Measurements from ENCODE around the gene OR2H1.

OR2H1 gene

DNA sequence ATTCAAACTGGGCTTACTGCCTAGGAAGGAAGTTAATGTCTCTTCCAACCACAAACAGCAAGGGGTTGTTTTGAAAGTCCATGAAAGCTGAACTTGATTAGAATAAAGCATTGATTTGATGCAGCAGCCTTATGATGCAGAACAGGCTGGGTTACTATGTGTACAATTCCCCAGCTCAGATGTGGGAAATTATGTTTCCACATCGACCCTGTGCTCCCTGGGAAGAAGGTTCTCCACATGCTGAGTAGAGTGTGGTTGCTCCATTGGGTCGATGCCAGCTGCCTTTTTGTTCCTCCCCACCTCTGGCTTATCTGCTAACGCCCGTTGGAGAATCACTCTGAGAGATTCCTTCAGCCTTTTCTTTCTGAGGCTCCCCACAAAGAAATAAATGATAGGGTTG lies 29.6 kb downstream of the OR2H1 start:
- no peak for DNase-seq

DNA sequence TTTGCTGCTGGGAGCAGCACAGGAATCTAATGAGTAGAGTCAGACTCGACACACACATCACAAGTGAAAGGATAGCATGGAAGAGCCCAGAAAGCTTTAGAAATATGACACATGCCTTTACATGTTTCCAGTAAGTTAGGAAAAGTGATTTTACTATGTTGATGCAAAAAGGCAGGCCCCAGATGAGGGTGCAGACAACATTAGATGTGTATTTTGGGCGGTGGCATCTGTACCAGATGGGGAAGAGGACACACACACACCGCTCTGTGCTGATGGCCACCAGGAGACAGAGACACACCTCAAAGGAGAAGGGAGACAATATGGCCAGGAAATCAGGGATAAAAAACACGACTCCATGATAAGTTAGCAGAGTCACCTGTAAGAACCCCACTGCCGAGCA lies 30.2 kb downstream of the OR2H1 start:
- no peak for DNase-seq

DNA sequence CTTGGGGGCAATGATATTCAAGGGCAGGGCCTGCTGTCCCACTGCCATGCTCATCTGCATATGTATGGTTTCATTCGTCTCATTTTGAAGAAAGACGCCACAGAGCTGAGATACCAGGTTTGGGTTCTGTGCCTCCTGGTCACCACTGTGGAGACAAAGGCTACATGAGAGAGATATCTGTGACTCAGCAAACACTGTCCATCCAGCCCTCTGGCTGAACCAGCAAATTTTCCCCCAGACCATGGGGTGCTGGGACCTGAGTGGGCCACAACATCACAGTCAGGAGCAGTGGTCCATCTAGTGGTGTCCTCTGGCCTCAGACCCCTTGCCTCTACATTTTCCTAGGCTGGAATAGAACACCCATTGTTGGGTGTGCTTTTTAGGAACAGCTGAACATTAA lies 30.7 kb downstream of the OR2H1 start, which contains the start of gene MAS1L:
TSS of gene MAS1L (minus strand) at position 297 of the 400 bp plus-strand sequence. CDS start at position 243, 54 bp downstream.
- DNase-seq: no peak

DNA sequence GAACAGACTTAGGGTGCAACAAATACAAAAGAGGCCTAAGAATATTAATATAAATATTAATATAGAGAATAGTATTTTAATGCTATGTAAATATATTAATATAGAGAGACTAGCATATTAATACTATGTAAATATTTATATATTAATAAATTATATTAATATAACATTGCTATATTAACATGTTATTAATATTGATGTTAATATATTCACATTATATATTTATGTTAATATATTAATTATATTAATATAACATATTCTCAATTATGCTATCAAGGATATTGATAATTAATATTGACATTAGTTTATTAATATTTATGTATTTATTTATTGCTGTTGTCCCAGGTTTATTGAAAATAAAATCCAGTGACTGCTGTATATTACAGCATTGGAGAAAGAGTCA lies 31.9 kb downstream of the OR2H1 start:
- no peak for DNase-seq

DNA sequence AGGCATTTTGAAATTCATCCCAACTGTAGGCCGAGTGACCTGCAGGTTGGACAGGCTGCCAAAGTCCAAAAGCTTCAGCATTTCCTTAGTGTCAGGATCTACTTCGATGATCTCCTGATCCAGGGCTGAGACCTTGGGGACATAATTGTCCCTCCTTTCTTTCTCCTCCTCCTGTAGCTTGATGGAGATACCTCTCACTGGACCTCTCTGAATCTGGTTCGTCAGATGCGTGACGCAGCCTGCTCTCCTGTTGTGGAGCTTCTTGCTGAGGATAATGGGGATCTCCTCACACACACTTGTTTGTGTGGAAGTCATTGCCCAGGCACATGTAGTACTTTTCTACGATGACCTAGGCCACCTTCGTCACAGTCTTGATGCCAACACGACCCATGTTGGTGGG lies 32.3 kb downstream of the OR2H1 start:
- DNase-seq: no peak

DNA sequence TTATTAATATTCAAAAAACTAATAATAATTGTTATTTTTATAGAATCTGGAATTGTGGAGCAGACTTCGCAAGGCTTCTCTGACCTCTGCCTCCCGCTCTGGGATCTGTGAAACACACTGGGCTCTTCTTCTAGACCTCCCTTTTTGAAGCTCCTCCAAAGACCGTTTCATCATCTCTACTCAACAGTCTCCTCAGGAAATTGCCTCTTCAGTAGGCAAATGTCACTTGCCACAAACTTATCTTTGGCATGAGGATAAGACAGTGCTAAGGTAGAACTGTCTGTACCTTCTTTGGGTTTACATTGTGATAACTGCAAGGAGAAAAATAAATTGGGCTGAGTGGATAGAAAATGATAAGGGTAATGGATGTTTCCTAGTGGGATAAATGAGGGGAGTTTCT lies 33.1 kb downstream of the OR2H1 start:
- DNase-seq: no peak

DNA sequence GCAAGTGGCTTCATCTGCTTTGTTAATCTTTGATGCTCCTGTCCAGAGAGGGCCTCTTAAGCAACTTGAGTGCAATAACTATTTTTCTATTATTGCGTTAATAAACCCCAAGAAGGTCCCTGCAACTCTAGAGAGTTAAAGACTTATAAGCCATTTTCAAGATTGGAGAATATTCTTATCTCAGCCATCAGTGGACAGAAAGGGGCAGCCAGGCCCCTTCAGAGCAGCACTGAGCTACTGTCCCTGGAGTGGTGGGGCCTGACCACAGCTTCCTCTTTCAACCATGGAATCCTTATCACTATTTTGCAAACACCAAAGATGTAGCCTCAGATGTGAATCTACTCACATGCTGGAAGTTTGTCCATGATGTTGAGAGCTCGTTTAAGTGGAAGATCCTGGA lies 33.6 kb downstream of the OR2H1 start:
- DNase-seq: no peak

DNA sequence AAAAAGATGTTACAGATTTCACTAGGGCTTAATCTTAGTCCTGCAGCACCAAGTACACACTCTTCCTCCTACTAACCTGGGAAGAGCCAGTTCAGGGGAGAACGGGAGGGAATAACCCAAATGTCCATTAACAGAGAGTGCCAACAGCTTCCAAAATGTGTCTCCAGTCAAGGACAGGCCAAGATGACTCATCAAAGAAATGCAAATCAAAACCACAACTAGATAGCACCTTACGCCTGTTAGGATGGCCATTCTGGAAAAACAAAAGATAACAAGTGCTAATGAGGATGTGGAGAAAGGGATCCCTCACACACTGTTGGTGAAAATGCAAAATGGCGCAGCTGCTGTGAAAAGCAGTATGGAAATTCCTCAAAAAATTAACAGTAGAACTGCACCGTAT lies 34.6 kb downstream of the OR2H1 start:
- no peak for DNase-seq

DNA sequence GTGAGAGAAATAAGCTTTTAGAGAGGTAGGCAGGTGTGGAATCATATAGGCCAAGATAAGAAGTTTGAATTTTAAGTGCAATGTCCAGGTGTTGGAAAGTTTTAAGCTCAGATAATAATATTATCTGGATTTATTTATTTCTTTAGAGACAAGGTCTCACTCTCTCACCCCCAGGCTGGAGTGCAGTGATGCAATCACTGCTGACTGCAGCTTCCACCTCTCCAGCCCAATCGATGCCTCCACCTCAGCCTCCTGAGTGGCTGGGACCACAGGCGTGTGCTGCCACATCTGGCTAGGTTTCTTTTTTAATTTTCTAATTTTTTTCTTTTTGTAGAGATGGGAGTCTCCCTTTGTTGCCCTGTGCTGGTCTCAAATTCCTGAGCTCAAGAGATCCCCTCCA lies 36.3 kb downstream of the OR2H1 start:
- DNase-seq: no peak

DNA sequence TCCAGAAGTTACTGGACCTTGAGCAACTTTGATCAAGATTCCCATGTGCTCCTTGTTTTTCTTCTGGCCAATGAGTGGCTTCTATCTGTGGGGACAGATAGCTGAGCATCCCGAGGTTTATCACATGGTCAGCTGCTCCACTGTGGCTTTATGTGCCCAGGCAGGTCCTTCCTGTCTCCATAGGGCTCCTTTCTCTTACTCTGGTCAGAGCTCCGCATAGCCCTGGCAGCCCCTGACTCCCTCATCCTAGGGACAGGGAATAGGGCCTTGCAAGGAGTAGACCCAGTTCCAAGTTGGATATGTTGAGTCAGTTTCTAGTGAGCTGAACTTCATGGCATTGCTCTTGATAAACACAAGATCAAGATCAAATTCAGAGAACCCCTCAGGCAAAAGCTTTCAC lies 37.2 kb downstream of the OR2H1 start:
- no peak for DNase-seq

DNA sequence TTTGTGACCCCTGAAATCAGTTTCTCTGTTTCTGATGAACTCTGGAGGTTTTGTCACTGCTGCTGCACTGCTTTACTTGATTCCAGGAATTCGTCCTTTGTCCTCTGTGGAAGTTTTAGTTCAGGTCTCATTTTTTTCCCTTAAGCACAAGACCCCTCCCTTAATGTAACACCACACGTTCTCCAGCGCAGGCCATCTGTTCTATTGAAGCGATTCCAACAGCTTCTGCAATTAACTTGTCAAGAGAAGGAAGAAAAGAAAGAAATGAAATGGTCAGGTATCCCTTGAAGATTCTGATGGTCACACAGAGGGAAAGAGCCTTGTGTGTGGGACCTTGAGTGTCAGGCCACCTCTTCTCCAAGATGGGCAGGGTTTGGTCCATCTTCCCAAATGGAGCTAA lies 38.6 kb downstream of the OR2H1 start:
- DNase-seq: no peak

DNA sequence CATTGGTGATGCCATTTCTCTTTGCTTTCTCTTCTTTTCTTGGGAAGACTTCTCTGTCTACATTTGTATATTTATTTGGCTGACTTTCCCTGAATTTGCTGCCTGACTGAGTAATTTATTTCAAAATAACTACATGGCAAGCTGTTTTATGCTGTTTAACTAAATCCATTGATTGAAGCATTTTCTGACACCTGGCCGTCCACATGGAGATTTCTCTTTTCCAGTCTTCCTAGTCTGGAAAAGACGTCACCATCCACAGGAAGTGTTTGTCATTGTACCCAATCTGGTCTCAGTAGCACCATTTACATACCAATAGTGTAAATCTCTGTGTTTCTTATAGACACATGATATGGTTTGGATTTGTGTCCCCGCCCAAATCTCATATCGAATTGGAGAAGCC lies 40.0 kb downstream of the OR2H1 start:
- DNase-seq: no peak

DNA sequence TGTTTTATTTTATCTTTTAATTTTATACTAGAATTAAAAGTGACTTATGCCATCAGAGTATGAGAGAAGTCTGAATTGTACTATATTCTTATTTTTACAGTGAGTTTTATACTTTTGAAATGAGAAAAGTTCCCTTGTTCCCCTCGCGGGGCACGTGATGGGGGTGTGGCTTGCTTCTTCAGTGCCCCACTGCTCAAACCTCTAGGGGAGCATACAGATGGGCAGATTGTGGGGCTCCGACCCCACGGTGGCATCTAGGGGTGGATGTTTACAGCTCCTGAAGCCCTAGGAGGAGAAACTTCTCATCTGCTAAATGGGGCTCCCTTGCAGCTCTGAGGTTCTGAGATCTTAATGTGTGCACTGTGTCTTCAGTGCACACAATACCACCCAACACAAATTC lies 42.7 kb downstream of the OR2H1 start:
- DNase-seq: no peak

DNA sequence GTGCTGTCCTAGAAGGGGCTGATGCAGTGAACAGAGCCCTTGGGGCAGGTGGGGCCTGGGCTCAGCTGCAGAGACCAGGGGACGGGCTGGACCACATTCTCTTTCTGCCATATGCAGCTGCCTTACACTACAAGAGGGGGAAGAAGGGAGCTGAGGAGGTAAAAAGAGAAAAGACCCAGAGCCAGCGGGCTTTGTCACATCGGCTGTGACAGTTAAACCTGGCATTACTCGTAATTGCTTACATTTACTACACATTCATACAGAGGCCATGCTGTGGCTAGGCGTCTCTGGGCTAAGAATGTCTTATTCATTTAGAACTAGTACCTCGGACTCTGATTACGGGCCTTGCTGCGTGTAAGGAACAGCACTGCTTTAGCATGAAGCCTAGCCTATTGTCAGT lies 43.6 kb downstream of the OR2H1 start:
- DNase-seq: no peak

DNA sequence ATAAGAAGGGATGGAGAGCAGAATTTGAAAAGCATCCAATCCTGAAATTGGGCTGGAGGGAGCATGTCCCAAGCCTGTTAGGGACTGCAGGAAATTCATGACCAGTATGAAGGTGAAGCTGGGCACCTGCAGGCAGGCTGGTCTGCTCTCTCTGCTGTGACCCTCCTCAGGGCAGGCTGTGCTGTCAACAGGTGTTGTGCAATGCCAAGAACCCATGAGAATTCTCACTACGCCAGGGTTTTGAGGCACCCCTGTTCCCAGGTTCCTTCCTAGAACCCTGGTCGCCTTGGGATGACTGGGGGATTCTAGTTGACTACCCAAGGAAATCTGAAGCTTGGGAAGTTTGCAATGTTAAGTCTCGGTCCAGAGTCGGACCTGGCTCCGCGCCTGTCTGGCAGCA lies 44.2 kb downstream of the OR2H1 start:
- no peak for DNase-seq

DNA sequence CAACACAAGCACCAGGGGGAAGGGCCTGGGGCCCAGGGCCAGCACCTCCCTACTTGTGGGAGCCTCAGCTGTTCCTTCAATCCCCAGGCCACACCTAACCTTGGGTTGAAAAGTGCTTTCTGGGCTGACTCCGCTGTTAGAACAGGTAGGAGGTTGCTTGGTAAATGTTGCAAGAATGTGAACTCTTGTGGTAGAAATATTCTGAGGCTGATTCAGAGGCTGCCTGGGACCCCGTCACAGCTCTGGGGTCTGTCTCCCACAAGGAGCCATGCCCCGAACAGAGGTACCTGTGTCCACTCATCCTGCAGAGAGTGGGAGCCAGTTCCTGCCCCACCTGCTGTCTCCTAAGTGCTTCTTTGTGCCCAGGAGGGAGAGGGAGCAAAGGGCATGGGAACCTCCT lies 45.2 kb downstream of the OR2H1 start:
- DNase-seq: no peak

DNA sequence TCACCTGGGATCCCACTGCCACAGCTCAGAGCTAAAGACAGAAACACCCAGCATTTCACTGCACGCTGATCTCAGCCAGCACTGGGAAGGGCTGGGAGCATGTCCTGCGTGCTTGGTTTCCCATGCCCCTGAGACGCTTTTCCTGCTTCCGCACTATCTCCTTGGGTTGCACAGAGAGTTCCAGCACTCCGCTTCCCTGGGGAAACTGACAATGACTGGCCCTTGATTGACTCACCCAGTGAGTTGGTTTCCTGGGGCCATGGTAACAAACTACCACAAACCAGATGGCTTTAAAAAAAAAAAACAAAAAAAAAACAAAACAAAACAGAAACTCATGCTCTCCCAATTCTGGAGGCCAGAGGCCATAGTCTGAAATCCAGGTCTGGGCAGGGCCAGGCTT lies 45.6 kb downstream of the OR2H1 start:
- no peak for DNase-seq

DNA sequence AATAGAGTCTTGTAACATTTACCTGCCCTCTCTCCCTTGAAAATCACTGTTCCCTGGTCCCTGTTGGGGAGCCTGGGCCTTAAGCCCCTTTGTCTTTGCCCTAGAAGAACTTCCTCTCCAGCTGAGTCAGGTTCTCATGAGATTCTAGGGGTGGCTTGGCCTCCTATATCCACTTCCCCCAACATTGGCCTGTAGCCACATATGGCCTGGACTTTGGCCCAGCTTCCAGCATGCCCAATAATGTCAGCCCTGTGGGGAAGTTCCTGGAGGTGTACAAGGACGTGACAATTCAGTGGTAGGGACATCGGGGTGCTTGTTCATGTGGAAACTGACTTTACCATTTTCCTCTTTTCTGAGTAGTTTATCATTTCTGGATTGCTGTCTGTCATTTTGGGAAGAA lies 48.0 kb downstream of the OR2H1 start:
- no peak for DNase-seq

DNA sequence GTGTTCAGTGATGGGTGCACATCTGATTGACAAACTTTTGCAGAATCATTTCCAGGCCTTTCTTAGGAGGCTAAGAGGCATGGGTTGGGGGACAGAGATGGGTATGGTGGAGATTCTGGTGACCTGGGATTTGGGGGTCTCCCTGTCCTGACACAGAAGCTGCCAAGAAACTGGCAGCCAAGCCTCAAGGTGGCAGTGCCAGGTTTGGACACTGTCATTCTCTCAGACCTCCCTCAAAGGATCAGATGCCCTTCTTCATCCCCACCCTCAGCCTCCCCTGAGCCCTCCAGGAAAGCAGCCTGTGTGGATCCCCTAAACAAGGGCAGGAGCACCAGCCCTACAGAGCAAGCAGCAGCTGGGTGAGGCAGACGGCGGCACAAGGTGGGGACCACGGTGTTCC lies 48.9 kb downstream of the OR2H1 start:
- no peak for DNase-seq

DNA sequence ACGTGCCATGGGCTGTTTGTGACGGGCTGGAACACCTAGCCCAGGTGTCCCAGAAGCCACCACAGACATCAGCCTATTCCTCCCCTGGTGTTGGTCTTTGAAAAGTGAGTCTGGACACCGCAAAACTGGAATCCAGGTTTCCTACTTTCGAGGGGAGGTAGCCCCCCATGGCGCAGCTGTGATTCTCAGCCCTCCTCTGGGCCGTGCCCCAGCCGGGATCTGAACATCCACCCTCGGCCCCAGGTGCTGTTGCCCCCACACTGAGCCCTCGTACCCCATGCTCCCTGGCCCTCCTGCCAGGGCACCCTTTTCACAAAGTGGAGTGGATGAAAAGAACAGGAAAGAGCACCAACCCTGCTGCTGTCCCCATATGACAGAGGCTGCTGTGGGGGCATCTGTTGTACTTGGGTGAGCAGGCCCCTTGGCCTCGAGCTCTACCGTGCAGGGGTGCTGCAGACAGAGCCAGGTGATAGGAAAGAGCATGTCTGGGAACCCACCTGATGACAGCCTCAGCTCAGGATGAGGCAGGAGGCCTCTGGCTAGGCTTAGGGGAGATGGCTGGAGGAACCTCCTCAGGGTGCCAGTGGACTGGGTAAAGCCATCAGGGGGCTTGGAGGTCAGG lies 49.6 kb downstream of the OR2H1 start:
- DNase-seq: no peak

DNA sequence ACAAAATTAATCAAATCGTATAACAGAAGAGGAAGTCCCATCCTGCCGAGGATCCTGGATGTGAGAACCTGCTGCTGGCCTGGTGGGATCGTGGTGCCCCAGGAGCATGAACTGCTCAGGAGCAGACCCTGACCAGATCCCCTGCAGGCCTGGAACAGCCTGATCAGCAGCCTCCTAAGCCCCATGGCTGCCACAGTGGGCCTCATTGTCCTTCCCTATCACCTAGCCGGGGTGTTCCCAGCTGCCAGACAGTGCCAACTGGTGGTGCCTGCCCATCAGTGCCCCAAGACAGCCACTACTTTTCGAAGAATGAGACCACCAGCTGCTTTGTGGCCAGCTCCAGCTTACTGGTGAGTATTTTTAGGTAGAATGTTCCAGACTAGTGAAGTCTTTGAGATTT lies 50.4 kb downstream of the OR2H1 start:
- DNase-seq: no peak

DNA sequence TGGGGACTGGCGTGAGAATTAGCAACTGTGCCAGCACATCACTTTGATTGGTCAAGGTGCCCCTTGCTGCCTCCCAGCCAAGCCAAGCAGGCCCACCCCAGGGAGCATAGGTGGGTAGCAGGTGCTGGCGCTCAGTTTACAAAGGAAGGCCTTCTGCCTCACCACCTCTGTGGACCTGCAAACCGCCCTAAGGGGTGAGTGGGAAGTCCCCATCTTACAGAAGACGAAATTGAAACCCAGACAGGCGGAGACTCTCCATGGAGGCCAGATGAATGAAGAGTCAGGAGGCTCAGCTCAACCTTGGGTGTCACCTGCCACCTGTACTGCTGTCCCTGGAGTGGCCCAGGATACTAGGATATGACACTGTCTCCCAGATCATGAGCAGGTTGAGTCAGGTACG lies 52.3 kb downstream of the OR2H1 start:
- no peak for DNase-seq

DNA sequence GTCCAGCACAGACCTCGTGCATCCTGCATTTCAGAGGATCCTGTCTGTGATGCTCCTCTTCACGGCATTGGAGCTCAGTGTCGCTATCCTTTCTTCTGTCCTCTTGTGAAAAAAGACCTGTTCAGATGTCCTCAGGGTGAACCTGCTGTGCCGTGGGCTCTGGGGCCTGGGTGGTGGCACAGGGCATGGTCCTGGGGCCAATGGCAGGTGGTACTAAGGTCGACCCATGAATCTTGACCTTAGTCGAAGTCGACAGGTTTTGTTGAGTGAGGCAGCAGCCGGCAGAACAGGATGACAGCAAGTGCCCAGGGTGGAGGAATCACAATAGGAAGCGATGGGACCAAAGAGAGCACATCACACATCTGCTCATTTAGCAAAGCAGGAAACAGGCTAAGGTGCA lies 52.8 kb downstream of the OR2H1 start:
- no peak for DNase-seq

DNA sequence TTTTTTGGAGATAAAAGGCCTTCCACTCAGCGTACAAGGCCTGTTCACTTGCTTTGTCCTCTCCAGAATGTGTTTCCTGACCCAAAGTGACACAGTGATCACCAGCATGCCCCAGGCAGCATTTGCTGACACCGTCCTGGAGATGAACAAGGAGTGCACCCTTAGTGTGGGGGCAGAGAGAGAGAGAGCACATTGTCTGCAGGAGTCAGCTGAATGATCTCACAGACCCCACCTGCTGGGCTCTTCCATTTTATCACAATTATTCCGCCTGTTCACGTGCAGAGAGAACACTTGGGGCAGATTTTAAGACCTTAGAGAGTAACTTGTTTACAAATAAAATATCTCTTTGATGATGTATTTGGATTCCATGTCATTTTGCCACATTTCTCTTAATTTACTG lies 53.2 kb downstream of the OR2H1 start:
- no peak for DNase-seq

DNA sequence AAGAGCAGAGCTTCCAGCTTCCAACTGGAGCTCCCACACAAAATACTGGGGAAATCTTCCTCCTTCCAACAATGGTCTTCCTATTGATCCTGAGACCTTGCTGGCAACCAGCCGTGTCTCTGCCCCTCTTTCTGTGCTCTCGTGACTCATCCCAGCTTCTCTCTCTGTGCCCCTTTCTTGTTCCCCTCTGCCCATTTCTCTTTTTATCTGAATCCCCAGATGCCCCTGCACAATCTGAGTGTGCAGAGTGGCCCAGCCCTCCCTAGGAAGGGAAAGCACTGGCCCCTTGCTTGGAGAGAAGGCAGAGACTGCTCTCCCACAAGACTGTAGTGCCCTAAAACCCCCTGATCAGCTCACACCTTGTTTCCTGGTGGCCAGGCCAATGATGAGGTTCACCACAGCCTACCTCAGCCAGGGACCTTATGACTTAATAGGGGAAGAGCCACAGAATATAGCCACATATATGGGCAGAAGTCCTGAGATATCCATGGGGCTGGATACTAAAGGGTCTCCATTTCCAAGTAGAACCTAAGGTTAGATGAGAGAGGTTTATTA lies 53.9 kb downstream of the OR2H1 start:
- DNase-seq: no peak

All from NCI-H748 treated with DMSO at 0.1 percent for 48 hours (cell line).